ENCODE measurements around the gene NKAIN2.

- no peak for TF ChIP-seq POLR2A (IDR thresholded peaks at IDR 0.05)
- TF ChIP-seq CTCF (IDR thresholded peaks at IDR 0.05) = no peak
Observed at GRCh38 chr6:124825564-124825963, 1021.9 kb downstream of the NKAIN2 start.

Measured in thyroid gland (tissue), 4 donors.